Stimulated activated naive CD8-positive, alpha-beta T cell treated with anti-CD3 and anti-CD28 coated beads, Interleukin-15, Interleukin-2, amounts not matched to agents 100 ng/mL and 50 ng/mL, for 24 hours (primary cell): ENCODE measurements around the gene SH3D21.

Experiments
- H3K27ac Mint-ChIP-seq: one replicate; pipeline ENCODE4 v1.8.0; 2021; ENCODE audit warnings: mild to moderate bottlenecking, mixed read lengths
- H3K27me3 Mint-ChIP-seq: one replicate; pipeline ENCODE4 v1.8.0; 2021; ENCODE audit warnings: mixed read lengths
- H3K36me3 Mint-ChIP-seq: one replicate; pipeline ENCODE4 v1.8.0; 2021; ENCODE audit warnings: low read depth, mixed read lengths
- H3K4me1 Mint-ChIP-seq: one replicate; pipeline ENCODE4 v1.8.0; 2021; ENCODE audit warnings: low read depth, mixed read lengths
- H3K4me3 Mint-ChIP-seq: one replicate; pipeline ENCODE4 v1.8.0; 2021; ENCODE audit warnings: mild to moderate bottlenecking, mixed read lengths
- H3K9me3 Mint-ChIP-seq: one replicate; pipeline ENCODE4 v1.8.0; 2021; ENCODE audit warnings: mixed read lengths

SH3D21 gene

DNA sequence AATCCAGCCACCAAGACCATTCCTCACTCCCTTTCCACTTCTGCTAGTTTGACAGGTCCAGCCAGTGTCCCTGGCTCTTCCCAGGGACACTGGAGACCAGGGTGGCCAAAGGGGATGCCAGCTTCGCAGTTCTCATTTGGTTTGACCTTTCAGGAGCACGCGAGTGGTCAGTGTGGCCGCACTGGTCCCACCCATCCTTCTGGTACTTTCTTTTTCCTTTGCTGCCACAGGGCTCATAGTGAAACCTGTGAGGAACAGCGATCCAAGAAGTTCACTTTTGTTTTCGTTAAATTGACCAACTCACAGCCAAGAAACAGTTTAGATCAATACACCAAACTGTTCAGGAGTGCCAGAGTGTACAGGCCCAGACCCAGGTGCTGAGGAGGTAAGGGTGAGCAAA lies 31.7 kb downstream of the SH3D21 start:
- Mint-ChIP-seq H3K4me1 (peaks cover 2% of the 10 kb centered on the region), H3K27ac (no peak overlapping the region)

DNA sequence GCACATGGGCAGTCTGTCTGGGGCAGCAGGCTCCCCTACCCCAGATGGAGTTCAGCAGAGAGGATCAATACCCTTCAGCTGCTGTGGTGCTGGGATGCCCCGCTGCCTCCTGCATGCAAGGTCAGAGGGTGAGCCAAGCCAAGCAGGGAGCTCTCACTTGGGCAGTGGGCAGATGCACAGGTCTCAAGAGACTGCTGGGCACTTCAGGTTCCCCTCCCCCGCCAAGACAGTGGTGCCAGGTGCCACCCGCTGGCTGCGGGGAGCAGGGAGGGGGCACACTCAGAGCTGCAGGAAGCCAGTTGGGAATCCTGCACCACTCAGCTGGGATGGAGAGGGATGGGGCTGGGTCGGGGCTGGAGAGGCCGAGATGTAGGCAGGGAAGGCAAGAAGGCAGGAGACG lies 33.0 kb downstream of the SH3D21 start:
- Mint-ChIP-seq H3K9me3 (no peaks in the 10 kb centered on the region), H3K4me3 (no peak overlapping the region), H3K4me1 (peaks cover 3% of the 10 kb centered on the region), H3K27ac (no peak overlapping the region), H3K36me3 (peaks cover 11% of the 10 kb centered on the region), H3K27me3 (no peaks in the 10 kb centered on the region)

More for the DNA sequence above, 31.7 kb downstream of the SH3D21 start:
- H3K9me3 Mint-ChIP-seq, result no peaks in the 10 kb centered on the region
- no peak overlapping the region for H3K4me3 Mint-ChIP-seq
- H3K36me3 Mint-ChIP-seq, result peaks cover 11% of the 10 kb centered on the region
- H3K27me3 Mint-ChIP-seq, result no peaks in the 10 kb centered on the region

DNA sequence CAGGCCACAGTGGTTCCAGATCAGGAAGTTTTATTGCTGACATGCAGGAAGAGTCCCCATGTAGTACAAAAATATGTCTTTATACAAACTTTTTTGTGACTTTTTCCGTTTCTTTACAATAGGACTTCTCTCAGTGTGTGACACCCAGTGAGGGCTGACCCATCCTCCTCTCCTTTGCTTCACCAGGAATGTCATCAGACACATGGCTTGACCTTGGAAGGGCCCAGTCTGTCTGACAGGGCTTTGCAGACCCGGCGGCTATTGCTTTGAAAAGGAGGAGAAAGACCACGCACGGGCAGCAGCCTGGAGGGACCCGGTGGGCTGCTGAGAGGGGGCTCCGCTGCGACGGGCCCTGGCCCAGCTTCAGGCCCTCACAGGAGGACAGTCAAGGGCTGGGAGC lies 33.4 kb downstream of the SH3D21 start:
- no peak overlapping the region for H3K27ac Mint-ChIP-seq
- H3K27me3 Mint-ChIP-seq, result no peaks in the 10 kb centered on the region
- no peak overlapping the region for H3K4me3 Mint-ChIP-seq
- no peaks in the 10 kb centered on the region for H3K9me3 Mint-ChIP-seq
- H3K4me1 Mint-ChIP-seq, result peaks cover 3% of the 10 kb centered on the region
- peaks cover 11% of the 10 kb centered on the region for H3K36me3 Mint-ChIP-seq

DNA sequence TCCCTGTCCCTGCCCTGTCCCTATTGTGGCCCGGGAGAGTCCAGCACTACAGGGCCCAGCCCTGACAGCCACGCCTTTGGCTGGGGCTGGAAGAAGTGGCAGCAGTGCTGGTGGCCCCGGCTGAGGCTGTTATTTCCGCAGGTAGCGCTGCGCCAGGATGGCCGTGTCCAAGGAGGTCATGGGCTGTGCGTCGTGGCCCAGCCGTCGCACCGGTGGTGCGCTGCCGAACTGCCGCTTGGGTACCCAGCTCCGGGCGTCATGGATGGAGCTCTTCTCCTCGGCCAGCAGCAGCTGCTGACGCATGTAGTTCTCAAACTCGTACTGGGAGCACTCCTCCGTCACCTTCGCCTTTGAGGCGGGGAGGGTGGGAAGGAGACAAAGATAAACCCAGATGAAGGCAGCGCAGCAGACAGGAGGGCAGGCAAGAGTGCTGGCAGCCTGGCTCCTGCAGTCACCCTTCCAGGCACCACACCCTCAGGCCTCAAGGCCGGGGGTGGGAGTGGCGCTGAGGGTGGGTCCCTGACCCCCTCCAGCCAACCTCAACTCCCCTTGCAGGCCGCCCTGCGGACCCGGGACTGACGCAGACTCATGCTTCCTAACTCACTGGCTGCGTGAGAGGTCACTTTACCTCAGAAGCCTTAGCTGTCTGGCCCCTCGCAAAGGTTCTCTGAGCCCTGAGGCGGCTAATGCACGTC lies 35.6 kb downstream of the SH3D21 start:
- Mint-ChIP-seq H3K4me3 (no peak overlapping the region), H3K4me1 (peaks cover 3% of the 10 kb centered on the region), H3K27me3 (no peaks in the 10 kb centered on the region), H3K27ac (no peak overlapping the region), H3K36me3 (peaks cover 12% of the 10 kb centered on the region), H3K9me3 (no peaks in the 10 kb centered on the region)

DNA sequence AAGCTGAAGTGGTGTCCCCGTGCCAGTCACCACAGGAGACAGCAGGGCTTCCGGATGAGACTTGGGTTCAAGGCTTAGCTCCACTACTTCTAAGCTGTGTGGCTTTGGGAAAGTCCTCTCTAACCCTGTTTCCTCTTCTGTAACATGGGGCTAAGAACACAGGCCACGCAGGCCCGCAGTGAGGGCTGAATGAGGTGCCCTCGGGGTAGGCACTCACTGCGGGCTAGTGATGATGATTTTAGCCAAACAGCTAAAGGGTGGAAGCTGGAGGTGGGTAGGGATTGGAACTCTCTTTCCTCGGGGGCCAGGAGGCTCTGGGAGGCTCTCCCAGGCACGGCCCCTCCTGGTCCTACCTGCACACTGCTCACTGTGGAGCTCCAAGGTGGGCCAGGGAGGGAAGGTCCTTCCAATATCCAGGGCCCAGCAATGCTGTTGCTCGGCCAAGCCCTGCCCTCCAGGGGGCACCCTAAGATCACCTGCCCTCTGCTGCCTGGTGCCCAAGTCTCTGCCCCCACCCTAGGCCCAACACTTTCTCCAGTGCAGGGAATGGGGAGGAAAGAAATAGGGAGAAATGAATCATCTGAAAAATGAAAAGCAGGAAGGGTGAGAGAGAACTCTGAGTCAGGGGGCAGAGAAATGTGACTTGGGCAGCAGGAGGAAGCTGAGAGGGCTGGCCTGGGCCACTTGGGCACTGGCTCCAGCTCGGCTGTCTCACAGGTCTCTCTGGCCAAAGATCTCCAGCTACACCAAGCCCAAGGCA lies 36.4 kb downstream of the SH3D21 start:
- Mint-ChIP-seq H3K4me1 (peaks cover 3% of the 10 kb centered on the region), H3K4me3 (no peak overlapping the region), H3K27me3 (no peaks in the 10 kb centered on the region), H3K27ac (no peak overlapping the region), H3K36me3 (peaks cover 19% of the 10 kb centered on the region), H3K9me3 (no peaks in the 10 kb centered on the region)

DNA sequence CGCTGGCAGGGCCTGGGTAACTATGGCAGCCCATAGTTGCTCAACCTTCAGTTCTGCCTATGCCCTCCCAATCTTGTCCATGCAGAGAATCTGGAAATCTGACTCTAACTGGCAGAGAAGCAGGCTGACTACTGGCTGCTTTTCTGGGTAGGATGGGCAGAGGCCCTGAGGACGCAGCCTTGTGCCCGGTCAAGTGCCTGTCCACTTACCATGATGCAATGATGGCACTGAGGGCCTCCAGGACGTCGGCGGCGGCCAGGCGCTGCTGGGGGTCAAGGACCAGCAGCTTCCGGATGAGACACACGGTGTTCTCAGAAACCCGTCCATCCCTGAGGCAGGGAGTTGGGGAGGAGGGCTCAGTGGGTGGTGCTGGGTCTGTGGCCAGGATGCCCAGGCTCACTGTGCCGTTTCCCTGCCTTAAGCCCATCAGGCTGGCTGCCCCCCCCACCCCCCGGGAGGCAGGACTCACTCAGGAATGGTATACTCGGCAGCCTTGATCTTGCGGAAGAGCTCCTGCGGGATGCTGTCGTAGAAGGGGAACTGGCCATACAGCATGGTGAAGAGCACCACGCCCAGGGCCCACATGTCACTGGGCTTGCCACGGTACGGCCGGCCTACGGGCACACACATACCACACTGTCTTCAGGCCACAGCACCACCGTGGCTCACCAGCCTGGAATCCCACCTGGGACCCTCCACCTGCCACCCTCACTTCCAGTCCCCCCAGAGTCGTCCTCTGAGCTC lies 37.7 kb downstream of the SH3D21 start:
- H3K36me3 Mint-ChIP-seq, result peaks cover 29% of the 10 kb centered on the region
- peaks cover 3% of the 10 kb centered on the region for H3K4me1 Mint-ChIP-seq
- H3K9me3 Mint-ChIP-seq, result no peaks in the 10 kb centered on the region
- no peak overlapping the region for H3K4me3 Mint-ChIP-seq
- no peaks in the 10 kb centered on the region for H3K27me3 Mint-ChIP-seq
- no peak overlapping the region for H3K27ac Mint-ChIP-seq

DNA sequence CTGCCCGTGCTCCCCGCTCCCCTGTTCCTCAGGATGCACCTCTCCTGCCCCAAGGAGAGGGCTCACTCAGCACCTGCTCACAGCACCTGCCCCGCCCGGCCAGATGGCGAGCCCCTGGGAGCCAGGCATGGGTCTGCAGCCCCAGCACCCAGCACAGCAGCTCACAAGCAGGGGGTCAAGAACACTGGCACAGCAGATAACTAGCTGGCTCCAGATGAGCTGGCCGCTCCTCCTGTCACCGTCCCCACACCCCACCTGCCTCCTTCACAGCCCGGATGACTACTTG lies 38.2 kb downstream of the SH3D21 start:
- Mint-ChIP-seq H3K27ac (no peak overlapping the region), H3K4me3 (no peak overlapping the region), H3K36me3 (peaks cover 29% of the 10 kb centered on the region), H3K27me3 (no peaks in the 10 kb centered on the region), H3K9me3 (no peaks in the 10 kb centered on the region), H3K4me1 (peaks cover 6% of the 10 kb centered on the region)

DNA sequence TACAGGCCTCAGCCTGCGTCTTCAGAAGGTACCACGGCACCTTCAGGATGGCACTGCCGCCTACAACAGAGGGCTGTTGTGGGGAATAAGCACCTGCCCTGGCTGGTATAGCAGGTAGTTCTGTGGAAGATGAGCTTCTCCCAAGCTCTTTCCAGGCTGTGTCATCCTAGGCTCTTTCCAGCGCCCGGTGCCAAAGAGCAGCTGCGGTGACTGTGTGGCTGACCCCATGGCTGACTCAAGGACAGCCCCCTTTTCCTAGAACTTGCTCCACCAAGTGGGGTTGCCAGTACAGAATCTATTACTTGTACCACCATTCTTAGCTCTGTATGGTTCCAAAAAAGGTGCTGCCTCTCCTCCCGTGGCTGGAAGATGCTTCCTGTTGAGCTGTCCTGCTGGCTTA lies 39.2 kb downstream of the SH3D21 start:
- Mint-ChIP-seq H3K4me3 (no peak overlapping the region), H3K36me3 (peaks cover 29% of the 10 kb centered on the region), H3K4me1 (peaks cover 12% of the 10 kb centered on the region), H3K27me3 (no peaks in the 10 kb centered on the region), H3K9me3 (no peaks in the 10 kb centered on the region), H3K27ac (no peak overlapping the region)

DNA sequence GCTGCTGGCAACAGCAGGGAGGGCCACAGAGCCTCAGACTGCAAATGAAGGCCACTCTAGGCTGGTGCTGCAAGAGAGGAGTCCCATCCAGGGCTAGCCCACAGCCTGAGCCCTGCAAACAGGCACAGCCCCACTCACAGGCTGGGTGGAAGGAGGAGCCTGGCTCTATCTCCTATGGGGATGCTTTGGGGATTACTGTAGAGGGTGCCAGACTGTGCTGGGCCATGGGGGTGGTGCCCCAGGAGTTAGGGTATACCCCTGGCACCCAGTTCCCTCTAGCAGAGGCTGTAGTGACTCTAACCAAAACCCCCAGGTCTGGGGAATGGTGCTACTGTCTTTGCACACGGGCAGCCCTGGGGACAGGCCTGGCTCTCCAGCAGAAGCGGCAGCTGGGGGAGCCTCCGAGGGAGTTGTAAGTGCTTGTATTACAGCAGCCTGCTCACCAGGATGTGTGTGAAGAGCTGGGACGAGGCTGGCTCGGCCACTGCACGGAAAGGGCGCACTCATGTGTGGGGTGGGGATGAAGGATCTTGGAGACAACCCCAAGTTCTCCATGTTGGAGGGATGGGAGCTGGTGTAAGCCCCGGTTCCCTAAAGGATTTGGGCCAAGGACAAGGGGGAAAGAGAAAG lies 40.7 kb downstream of the SH3D21 start:
- Mint-ChIP-seq H3K4me1 (peaks cover 27% of the 10 kb centered on the region), H3K4me3 (no peak overlapping the region), H3K9me3 (no peaks in the 10 kb centered on the region), H3K27me3 (no peaks in the 10 kb centered on the region), H3K27ac (no peak overlapping the region), H3K36me3 (peaks cover 23% of the 10 kb centered on the region)

DNA sequence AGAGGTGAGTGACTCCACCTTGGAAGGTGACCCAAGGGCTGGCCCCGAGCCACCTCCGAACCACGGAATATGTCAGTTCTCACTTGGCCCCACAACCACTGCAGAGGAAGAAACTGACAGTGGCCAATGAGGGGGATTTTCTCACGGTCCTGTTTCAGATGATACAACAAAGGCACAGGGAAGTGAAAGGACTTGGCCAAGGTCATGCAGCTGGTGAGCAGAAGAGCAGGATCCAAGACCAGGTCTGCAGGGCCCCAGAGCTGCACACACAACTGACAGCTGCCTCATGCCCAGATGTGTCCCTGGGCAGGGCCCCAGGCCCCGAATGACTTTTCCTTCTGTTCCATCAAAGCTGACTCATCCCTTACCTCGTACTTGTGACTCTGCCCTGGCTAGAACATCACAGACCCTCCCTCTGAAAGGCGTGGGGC lies 43.1 kb downstream of the SH3D21 start:
- no peak overlapping the region for H3K4me3 Mint-ChIP-seq
- H3K4me1 Mint-ChIP-seq, result peaks cover 32% of the 10 kb centered on the region

DNA sequence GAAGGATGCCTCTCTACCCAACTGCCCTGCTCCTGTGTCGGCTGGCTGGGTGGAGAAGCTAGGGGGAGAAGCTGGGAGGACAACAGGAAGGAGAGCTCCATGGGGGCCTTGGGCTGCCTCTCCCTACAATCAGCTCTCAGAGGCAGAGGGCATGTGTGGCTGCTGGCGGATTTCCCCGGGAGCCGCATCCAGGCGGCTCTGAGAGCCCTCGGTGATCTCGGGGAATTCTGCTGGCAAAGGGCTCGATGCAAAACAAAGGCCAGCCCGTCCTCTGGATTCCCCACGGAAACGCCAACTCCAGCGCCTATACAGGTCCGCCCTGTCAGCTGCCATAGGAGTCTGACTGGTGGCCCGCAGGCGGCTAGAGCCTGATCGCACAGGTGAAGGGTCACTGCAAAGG lies 43.7 kb downstream of the SH3D21 start:
- Mint-ChIP-seq H3K27me3 (no peaks in the 10 kb centered on the region), H3K4me3 (no peak overlapping the region), H3K9me3 (no peaks in the 10 kb centered on the region), H3K27ac (no peak overlapping the region), H3K4me1 (peaks cover 32% of the 10 kb centered on the region), H3K36me3 (peaks cover 35% of the 10 kb centered on the region)

More for the DNA sequence above, 43.1 kb downstream of the SH3D21 start:
- H3K27ac Mint-ChIP-seq, result no peak overlapping the region
- H3K27me3 Mint-ChIP-seq, result no peaks in the 10 kb centered on the region
- no peaks in the 10 kb centered on the region for H3K9me3 Mint-ChIP-seq
- H3K36me3 Mint-ChIP-seq, result peaks cover 30% of the 10 kb centered on the region

DNA sequence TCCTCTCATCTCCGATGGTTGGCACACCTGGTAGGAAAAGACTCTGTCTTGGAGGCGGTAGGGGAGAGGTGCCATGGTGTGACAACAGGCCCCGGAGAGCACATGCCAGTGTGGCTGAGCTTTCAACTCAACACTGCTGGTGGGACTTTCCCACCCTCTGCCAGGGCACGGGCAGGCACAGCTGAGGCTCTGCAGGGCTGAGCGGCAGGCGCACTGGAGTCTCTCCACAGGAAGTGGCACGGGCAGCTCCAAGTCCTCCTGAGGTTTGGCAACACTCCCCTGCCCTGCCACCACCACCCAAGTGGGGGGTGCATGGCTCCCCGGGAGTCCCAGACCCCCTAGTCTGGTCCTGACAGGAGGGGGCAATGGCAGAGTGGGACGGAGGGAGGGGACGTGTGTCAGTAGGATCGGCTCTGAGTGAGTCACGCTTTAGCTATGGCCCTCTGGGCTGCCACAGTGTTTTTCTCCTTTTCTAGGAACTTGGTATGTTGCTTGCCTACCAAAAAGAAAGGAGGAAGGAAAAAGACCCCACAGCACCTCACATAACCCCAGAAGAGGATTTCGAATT lies 44.6 kb downstream of the SH3D21 start:
- Mint-ChIP-seq H3K36me3 (peaks cover 43% of the 10 kb centered on the region), H3K9me3 (no peaks in the 10 kb centered on the region), H3K27ac (peak overlapping the region; percentile 63), H3K4me3 (no peak overlapping the region), H3K4me1 (peaks cover 32% of the 10 kb centered on the region), H3K27me3 (no peaks in the 10 kb centered on the region)

DNA sequence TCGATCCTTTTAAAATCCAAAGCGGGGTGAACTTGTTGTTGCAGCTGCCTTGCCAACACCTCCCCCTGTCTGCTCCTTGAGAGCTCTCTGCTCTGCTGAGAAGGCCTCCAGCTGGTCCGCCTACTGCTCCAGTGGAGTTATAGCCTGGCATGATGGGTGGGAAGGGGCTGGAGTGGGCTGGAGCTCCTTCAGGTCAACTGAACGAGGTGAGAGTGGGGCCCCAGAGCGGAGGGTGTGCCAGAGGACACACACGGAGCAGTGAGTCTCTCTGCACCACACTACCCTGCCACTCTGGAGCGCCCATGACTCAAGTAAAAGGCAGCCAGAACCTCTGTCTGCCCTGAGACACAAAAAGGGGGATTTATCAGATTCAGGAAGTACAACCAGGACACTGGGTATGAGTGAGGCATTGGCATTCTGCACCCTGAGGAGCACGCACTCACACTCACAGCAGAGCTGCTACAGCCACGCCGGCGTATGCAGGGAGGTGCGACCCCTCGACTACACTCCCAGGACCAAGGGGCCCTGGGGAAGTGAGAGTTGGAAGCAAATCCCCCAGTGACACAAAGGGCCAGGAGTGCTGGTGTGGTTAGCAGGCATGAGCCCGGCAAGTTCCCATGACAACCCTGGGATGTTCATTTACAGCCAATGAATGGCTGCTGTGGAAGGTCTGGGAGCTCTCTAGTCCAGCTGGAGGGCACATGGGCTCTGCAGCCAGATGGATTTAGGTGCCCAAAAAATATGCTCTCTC lies 45.2 kb downstream of the SH3D21 start:
- H3K27me3 Mint-ChIP-seq, result no peaks in the 10 kb centered on the region
- peak overlapping the region; percentile 36 for H3K27ac Mint-ChIP-seq
- peaks cover 43% of the 10 kb centered on the region for H3K36me3 Mint-ChIP-seq
- no peaks in the 10 kb centered on the region for H3K9me3 Mint-ChIP-seq
- no peak overlapping the region for H3K4me3 Mint-ChIP-seq
- peaks cover 32% of the 10 kb centered on the region for H3K4me1 Mint-ChIP-seq
